ENCODE measurements around the gene LRFN2. TPM values are rescaled to one million over a fixed set of nuclear protein-coding genes. Genes with fewer than 3 reads are reported as not detected.

LRFN2 gene
- total RNA-seq, 4 donors from 2014 or later: 0.83 TPM; not detected in 3

GRCh38 chr6:40529040-40529439 is 58.1 kb downstream of the LRFN2 start:
- no peak for TF ChIP-seq CTCF (IDR thresholded peaks at IDR 0.05)
- TF ChIP-seq POLR2A (IDR thresholded peaks at IDR 0.05): no peak
- H3K9me3 ChIP-seq: no peaks in the 10 kb centered on the region
- H3K27ac ChIP-seq: no peak overlapping the region
- no peak for DNase-seq
- H3K4me1 ChIP-seq: no peaks in the 10 kb centered on the region
- H3K4me3 ChIP-seq: no peak overlapping the region
- H3K36me3 ChIP-seq: no peaks in the 10 kb centered on the region
- no peaks in the 10 kb centered on the region for H3K27me3 ChIP-seq

- no peaks in the 10 kb centered on the region for H3K9me3 ChIP-seq
- H3K4me1 ChIP-seq: no peaks in the 10 kb centered on the region
- TF ChIP-seq POLR2A (IDR thresholded peaks at IDR 0.05): no peak
- no peak for TF ChIP-seq CTCF (IDR thresholded peaks at IDR 0.05)
- H3K27ac ChIP-seq: no peak overlapping the region
- H3K4me3 ChIP-seq: no peak overlapping the region
- H3K36me3 ChIP-seq: no peaks in the 10 kb centered on the region
- no peaks in the 10 kb centered on the region for H3K27me3 ChIP-seq
- DNase-seq: no peak
Measured at GRCh38 chr6:40528051-40528450, 59.1 kb downstream of the LRFN2 start.

GRCh38 chr6:40526036-40526435 is 61.1 kb downstream of the LRFN2 start:
- Histone ChIP-seq H3K4me3 (no peak overlapping the region), H3K36me3 (no peaks in the 10 kb centered on the region), H3K27me3 (no peaks in the 10 kb centered on the region), H3K27ac (no peak overlapping the region), H3K4me1 (no peaks in the 10 kb centered on the region), H3K9me3 (no peaks in the 10 kb centered on the region)
- no peak for TF ChIP-seq POLR2A (IDR thresholded peaks at IDR 0.05)
- TF ChIP-seq CTCF (IDR thresholded peaks at IDR 0.05): no peak
- no peak for DNase-seq

- Histone ChIP-seq H3K9me3 (no peaks in the 10 kb centered on the region), H3K27ac (no peak overlapping the region), H3K4me1 (no peaks in the 10 kb centered on the region), H3K27me3 (no peaks in the 10 kb centered on the region), H3K36me3 (no peaks in the 10 kb centered on the region), H3K4me3 (no peak overlapping the region)
- no peak for DNase-seq
- TF ChIP-seq POLR2A (IDR thresholded peaks at IDR 0.05) (no peak), CTCF (IDR thresholded peaks at IDR 0.05) (no peak)
Measured at GRCh38 chr6:40524797-40525585, 62.2 kb downstream of the LRFN2 start.

GRCh38 chr6:40523505-40524172 is 63.5 kb downstream of the LRFN2 start:
- Histone ChIP-seq H3K9me3 (no peaks in the 10 kb centered on the region), H3K27me3 (no peaks in the 10 kb centered on the region), H3K4me3 (no peak overlapping the region), H3K27ac (no peak overlapping the region), H3K36me3 (no peaks in the 10 kb centered on the region), H3K4me1 (no peaks in the 10 kb centered on the region)
- TF ChIP-seq CTCF (IDR thresholded peaks at IDR 0.05): no peak
- no peak for TF ChIP-seq POLR2A (IDR thresholded peaks at IDR 0.05)
- DNase-seq: no peak
